IMR-90 (cell line): Measurements from ENCODE around the gene CERT1. TPM values are rescaled to one million over a fixed set of nuclear protein-coding genes. Genes with fewer than 3 reads are reported as not detected.

Experiments used
- ATAC-seq: fragments of 200-7000 bp; cut with Tn5 transposase; 2 replicates; pipeline ENCODE4 v1.9.1; 2020; ENCODE audit warnings: low read depth, mild to moderate bottlenecking, moderate library complexity
- BruUV-seq: library from RNA; stranded (reverse); fragments of 400-500 nt; replicated peaks from 2 replicates; lab custom pipeline; 2021; lab: Mats Ljungman, UMichigan
- CTCF ChIA-PET: fragments of 300-600 bp; formaldehyde crosslinking; extraction: SDS; loops from one replicate; lab custom pipeline; 2021; ENCODE audit warnings: antibody characterized with exemption; lab: Yijun Ruan, JAX
- POLR2A ChIA-PET: fragments of 300-600 bp; sonication (Branson Sonifier 250); formaldehyde crosslinking; loops from one replicate; lab custom pipeline; 2022; ENCODE audit warnings: antibody characterized with exemption; ENCODE audit not compliant: unreplicated experiment; lab: Charles Lee
- DNase-seq: peaks from one replicate; pipeline ENCODE4 v3.0.0; 2013
- H2AFZ ChIP-seq: replicated peaks from 2 replicates; pipeline ENCODE3; 2013; ENCODE audit warnings: low read length, mild to moderate bottlenecking; ENCODE audit not compliant: poor library complexity
- H2AK5ac ChIP-seq: 2 replicates; pipeline ENCODE4 v1.6.1; 2013; ENCODE audit warnings: low read depth, low read length, inconsistent platforms
- H2AK9ac ChIP-seq: replicated peaks from 2 replicates; pipeline ENCODE3; 2013; ENCODE audit warnings: mild to moderate bottlenecking, low read depth, low read length, moderate library complexity; ENCODE audit not compliant: poor library complexity
- H2BK120ac ChIP-seq: 2 replicates; pipeline ENCODE4 v1.6.1; 2013; ENCODE audit warnings: low read depth, low read length, inconsistent platforms
- H2BK15ac ChIP-seq: 3 replicates; pipeline ENCODE4 v1.6.1; 2013; ENCODE audit warnings: low read depth, low read length, inconsistent platforms
- H2BK20ac ChIP-seq: 2 replicates; pipeline ENCODE4 v1.6.1; 2013; ENCODE audit warnings: low read depth, mild to moderate bottlenecking, inconsistent platforms, low read length, moderate library complexity
- H2BK5ac ChIP-seq: 2 replicates; pipeline ENCODE4 v1.6.1; 2013; ENCODE audit warnings: mild to moderate bottlenecking, low read depth, low read length, inconsistent platforms; ENCODE audit not compliant: poor library complexity, severe bottlenecking
- H3K14ac ChIP-seq: replicated peaks from 2 replicates; pipeline ENCODE4 v1.6.1; 2013; ENCODE audit warnings: low read depth, low read length, inconsistent platforms
- H3K18ac ChIP-seq: 2 replicates; pipeline ENCODE4 v1.6.1; 2013; ENCODE audit warnings: low read depth, low read length, control low read depth
- H3K23ac ChIP-seq: 2 replicates; pipeline ENCODE4 v1.6.1; 2013; ENCODE audit warnings: low read depth, low read length, inconsistent platforms
- H3K27ac ChIP-seq: 2 replicates; pipeline ENCODE4 v1.5.1; 2013; ENCODE audit warnings: mild to moderate bottlenecking, control low read depth, low read length; ENCODE audit not compliant: insufficient read depth
- H3K27me3 ChIP-seq: 2 replicates; pipeline ENCODE4 v1.6.1; 2013; ENCODE audit warnings: low read length; ENCODE audit not compliant: control insufficient read depth, insufficient read depth
- H3K36me3 ChIP-seq: 2 replicates; pipeline ENCODE4 v1.6.1; 2013; ENCODE audit warnings: low read length, mixed read lengths; ENCODE audit not compliant: control insufficient read depth, insufficient read depth
- H3K4ac ChIP-seq: 2 replicates; pipeline ENCODE4 v1.6.1; 2013; ENCODE audit warnings: low read depth, low read length, inconsistent platforms
- H3K4me1 ChIP-seq: 2 replicates; pipeline ENCODE4 v1.6.1; 2013; ENCODE audit warnings: low read length, mixed read lengths; ENCODE audit not compliant: control insufficient read depth, insufficient read depth
- H3K4me2 ChIP-seq: 2 replicates; pipeline ENCODE4 v1.6.1; 2013; ENCODE audit warnings: low read depth, mild to moderate bottlenecking, control low read depth, low read length, moderate library complexity
- H3K4me3 ChIP-seq: 2 replicates; pipeline ENCODE4 v1.5.1; 2013; ENCODE audit warnings: low read depth, mild to moderate bottlenecking, control low read depth, low read length, moderate library complexity; ENCODE audit not compliant: insufficient read depth
- H3K56ac ChIP-seq: 2 replicates; pipeline ENCODE4 v1.6.1; 2013; ENCODE audit warnings: low read length, inconsistent platforms; ENCODE audit not compliant: insufficient read depth; ENCODE audit errors: extremely low read depth
- H3K79me1 ChIP-seq, 2 experiments: 2 replicates each; pipeline ENCODE4 v1.6.1; 2013; ENCODE audit warnings: low read length in 2 of 2, inconsistent platforms in 1 of 2, low read depth in 1 of 2
- H3K9ac ChIP-seq: 2 replicates; pipeline ENCODE4 v1.6.1; 2013; ENCODE audit warnings: low read depth, low read length, control low read depth
- H3K9me1 ChIP-seq: 2 replicates; pipeline ENCODE4 v1.6.1; 2013; ENCODE audit warnings: low read length, inconsistent platforms; ENCODE audit not compliant: insufficient read depth
- H3K9me3 ChIP-seq: 2 replicates; pipeline ENCODE4 v1.6.1; 2013; ENCODE audit warnings: low read length; ENCODE audit not compliant: control insufficient read depth, insufficient read depth
- H4K20me1 ChIP-seq: 2 replicates; pipeline ENCODE4 v1.6.1; 2013; ENCODE audit warnings: low read length, inconsistent platforms; ENCODE audit not compliant: insufficient read depth
- H4K5ac ChIP-seq: 2 replicates; pipeline ENCODE4 v1.6.1; 2013; ENCODE audit warnings: mild to moderate bottlenecking, low read depth, low read length, control low read depth
- H4K8ac ChIP-seq, 2 experiments: 2 replicates each; pipeline ENCODE4 v1.6.1; 2013; ENCODE audit warnings: low read depth in 2 of 2, low read length in 2 of 2, control low read depth in 1 of 2, inconsistent platforms in 1 of 2
- H4K91ac ChIP-seq: 2 replicates; pipeline ENCODE4 v1.6.1; 2013; ENCODE audit warnings: low read depth, low read length, inconsistent platforms; ENCODE audit not compliant: insufficient read depth
- BHLHE40 ChIP-seq: fragments of 150-350 bp; IDR thresholded peaks from 2 replicates; pipeline ENCODE4 v1.6.1; 2016; ENCODE audit warnings: mild to moderate bottlenecking, low read depth, low read length
- CEBPB ChIP-seq: IDR thresholded peaks from 2 replicates; pipeline ENCODE4 v1.6.1; 2012; ENCODE audit warnings: low read depth, low read length, improper control_type of control experiment
- FOS ChIP-seq: fragments of 150-350 bp; IDR thresholded peaks from 2 replicates; pipeline ENCODE4 v1.6.1; 2016; ENCODE audit warnings: low read depth, low read length
- MAFK ChIP-seq: IDR thresholded peaks from 2 replicates; pipeline ENCODE4 v1.6.1; 2012; ENCODE audit warnings: low read depth, low read length, improper control_type of control experiment
- NFE2L2 ChIP-seq: fragments of 150-350 bp; IDR thresholded peaks from 2 replicates; pipeline ENCODE4 v1.6.1; 2016; ENCODE audit warnings: low read depth, mild to moderate bottlenecking, low read length
- POLR2A ChIP-seq: IDR thresholded peaks from 2 replicates; pipeline ENCODE4 v1.6.1; 2012; ENCODE audit warnings: mild to moderate bottlenecking, low read depth, low read length
- RFX5 ChIP-seq: IDR thresholded peaks from 2 replicates; pipeline ENCODE4 v1.8.0; 2012; ENCODE audit warnings: low read depth, mild to moderate bottlenecking, low read length, moderate library complexity
- WGBS, 2 experiments: methylation state at CpG; one replicate each; pipeline versions ENCODE4 v1.1.5 to v1.1.7; 2013; ENCODE audit warnings: missing lambda C conversion rate in 2 of 2; ENCODE audit not compliant: insufficient read length in 1 of 2; ENCODE audit errors: extremely low coverage in 2 of 2; 5-methylcytosine and 5-hydroxymethylcytosine counted together
- dilution Hi-C: fragments of 300-500 bp; cut with HindIII; formaldehyde crosslinking; loops from one replicate; pipeline ENCODE4 v1.14.3; 2018; ENCODE audit warnings: low sequenced_read_pairs; ENCODE audit not compliant: unreplicated experiment
- in situ Hi-C: fragments of 300-500 bp; cut with MboI; formaldehyde crosslinking; loops from 3 replicates; pipeline ENCODE4 v1.14.3; 2019; ENCODE audit warnings: low sequenced_read_pairs, inconsistent platforms, mixed read lengths
- intact Hi-C: fragments of 100-400 bp; cut with micrococcal nuclease; formaldehyde crosslinking; loops from 2 replicates; pipeline ENCODE4 v1.10.0; 2022
- polyA plus RNA-seq, 3 experiments: library from polyadenylated mRNA; depleted of rRNA; stranded (reverse); fragments of >200 nt; gene quantifications; 2 replicates each; pipeline ENCODE4 v1.2.3, GENCODE V29; 2012; ENCODE audit warnings: low replicate concordance in 1 of 3
- total RNA-seq: library from RNA; depleted of rRNA; stranded (reverse); fragments of >200 nt; gene quantifications from 2 replicates; pipeline ENCODE4 v1.2.3, GENCODE V29; 2012
- TF ChIP-seq, protein P1 (sequence below): fragments of 150-350 bp; IDR thresholded peaks from 2 replicates; pipeline ENCODE4 v1.6.1; 2017; ENCODE audit warnings: mild to moderate bottlenecking, antibody characterized with exemption, low read length, low read depth

CERT1 gene
- total and polyA plus RNA-seq, 2 of the 4 experiments (the other 2 are of a cell fraction), result 7.2 TPM

DNA sequence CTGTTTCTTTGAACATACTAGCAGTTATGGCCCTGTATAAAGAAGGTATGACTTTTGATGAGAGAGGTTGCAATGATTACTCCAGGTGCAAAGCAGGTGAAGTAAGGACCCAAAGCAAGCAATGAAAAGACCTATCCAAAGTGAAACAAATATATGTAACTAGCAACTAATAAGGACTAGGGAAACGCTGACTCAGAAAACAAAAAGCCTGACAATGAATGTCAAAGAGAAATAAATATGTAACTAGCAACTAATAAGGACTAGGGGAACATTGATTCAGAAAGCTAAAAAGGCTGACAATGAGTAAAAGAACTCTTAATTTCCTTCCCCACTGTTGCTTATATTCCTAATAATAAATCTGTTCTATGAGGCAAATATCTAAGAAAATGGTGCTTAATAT is 131.3 kb downstream of the CERT1 start:
- WGBS, 2 experiments, result no CpG with 5 or more reads among the region's 1 CpG
- Histone ChIP-seq H3K18ac (no peak overlapping the region), H3K9me3 (no peaks in the 10 kb centered on the region), H2BK5ac (no peak overlapping the region), H3K4me2 (no peak overlapping the region), H3K4ac (no peak overlapping the region), H3K9me1 (no peaks in the 10 kb centered on the region), H3K36me3 (peaks cover 19% of the 10 kb centered on the region), H4K20me1 (no peaks in the 10 kb centered on the region), H4K8ac (no peak overlapping the region), H2BK15ac (no peak overlapping the region), H3K27ac (no peak overlapping the region), H3K56ac (no peak overlapping the region), H3K4me1 (no peaks in the 10 kb centered on the region), H3K23ac (no peak overlapping the region), H3K27me3 (no peaks in the 10 kb centered on the region), H3K79me1 (no peaks in the 10 kb centered on the region), H2AK5ac (no peak overlapping the region), H3K14ac (no peak overlapping the region), H3K9ac (no peak overlapping the region), H4K91ac (no peak overlapping the region), H2BK20ac (no peak overlapping the region), H3K4me3 (no peak overlapping the region), H2AFZ (no peak overlapping the region), H2AK9ac (no peak overlapping the region), H4K5ac (no peak overlapping the region), H2BK120ac (no peak overlapping the region)
- in situ Hi-C loops, result loop anchor here (25.0 kb wide), 1 partner anchor 307 kb away; no protein-coding TSS in a partner anchor
- DNase-seq (no peak), ATAC-seq (no peak)
- BruUV-seq, result no TSS peak
- TF ChIP-seq NFE2L2 (no peak), POLR2A (no peak), MAFK (peak; percentile 68), BHLHE40 (no peak), CEBPB (no peak), FOS (no peak), RFX5 (no peak)
- TF ChIP-seq, protein P1, sequence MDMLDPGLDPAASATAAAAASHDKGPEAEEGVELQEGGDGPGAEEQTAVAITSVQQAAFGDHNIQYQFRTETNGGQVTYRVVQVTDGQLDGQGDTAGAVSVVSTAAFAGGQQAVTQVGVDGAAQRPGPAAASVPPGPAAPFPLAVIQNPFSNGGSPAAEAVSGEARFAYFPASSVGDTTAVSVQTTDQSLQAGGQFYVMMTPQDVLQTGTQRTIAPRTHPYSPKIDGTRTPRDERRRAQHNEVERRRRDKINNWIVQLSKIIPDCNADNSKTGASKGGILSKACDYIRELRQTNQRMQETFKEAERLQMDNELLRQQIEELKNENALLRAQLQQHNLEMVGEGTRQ, result no peak
- ChIA-PET POLR2A (no interaction called here), CTCF (no interaction called here)
- intact Hi-C loops, result no loop called here
- dilution Hi-C loops, result no loop called here
